ENCODE measurements around the gene CXCL13. TPM values are rescaled to one million over a fixed set of nuclear protein-coding genes. Genes with fewer than 3 reads are reported as not detected.

The CXCL13 gene
- total RNA-seq, 1 donor from 2014 or later, result 2.4 TPM

Other genes with a start within 250 kb of the CXCL13 start
- gene CNOT6L, start 213.5 kb downstream of the CXCL13 start, total RNA-seq (ENCODE audit: insufficient read depth, low replicate concordance), result 46.9 TPM